GM13977 (cell line): ENCODE measurements around the gene ERBIN.

Experiments
- DNase-seq: peaks from one replicate; pipeline ENCODE4 v3.0.0; 2012; ENCODE audit warnings: low spot score
- in situ Hi-C: fragments of 300-500 bp; cut with MboI; formaldehyde crosslinking; loops from one replicate; pipeline ENCODE4 v1.12.0; 2022; ENCODE audit warnings: low sequenced_read_pairs, low pct_unique_long_range_greater_than_20kb, mixed read lengths, inconsistent platforms; ENCODE audit not compliant: unreplicated experiment
- TF ChIP-seq, protein P1 (sequence below): IDR thresholded peaks from 2 replicates; pipeline ENCODE4 v1.5.1; 2012; ENCODE audit warnings: mild to moderate bottlenecking, control low read depth; ENCODE audit not compliant: insufficient read depth; ENCODE audit errors: extremely low read depth, missing control alignments

ERBIN gene

DNA sequence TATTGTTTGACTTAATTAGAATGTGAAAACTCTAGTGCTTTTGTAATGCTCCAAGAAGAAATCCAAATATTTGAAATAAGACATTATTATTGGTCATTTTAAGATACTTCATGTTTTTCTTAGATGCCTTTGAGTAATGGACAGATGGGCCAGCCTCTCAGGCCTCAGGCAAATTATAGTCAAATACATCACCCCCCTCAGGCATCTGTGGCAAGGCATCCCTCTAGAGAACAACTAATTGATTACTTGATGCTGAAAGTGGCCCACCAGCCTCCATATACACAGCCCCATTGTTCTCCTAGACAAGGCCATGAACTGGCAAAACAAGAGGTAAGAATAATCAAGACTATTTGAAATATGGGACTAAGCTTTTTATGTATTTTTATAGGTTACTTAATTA lies 148.5 kb downstream of the ERBIN start:
- in situ Hi-C loops = no loop called here
- DNase-seq = no peak
- TF ChIP-seq, protein P1, sequence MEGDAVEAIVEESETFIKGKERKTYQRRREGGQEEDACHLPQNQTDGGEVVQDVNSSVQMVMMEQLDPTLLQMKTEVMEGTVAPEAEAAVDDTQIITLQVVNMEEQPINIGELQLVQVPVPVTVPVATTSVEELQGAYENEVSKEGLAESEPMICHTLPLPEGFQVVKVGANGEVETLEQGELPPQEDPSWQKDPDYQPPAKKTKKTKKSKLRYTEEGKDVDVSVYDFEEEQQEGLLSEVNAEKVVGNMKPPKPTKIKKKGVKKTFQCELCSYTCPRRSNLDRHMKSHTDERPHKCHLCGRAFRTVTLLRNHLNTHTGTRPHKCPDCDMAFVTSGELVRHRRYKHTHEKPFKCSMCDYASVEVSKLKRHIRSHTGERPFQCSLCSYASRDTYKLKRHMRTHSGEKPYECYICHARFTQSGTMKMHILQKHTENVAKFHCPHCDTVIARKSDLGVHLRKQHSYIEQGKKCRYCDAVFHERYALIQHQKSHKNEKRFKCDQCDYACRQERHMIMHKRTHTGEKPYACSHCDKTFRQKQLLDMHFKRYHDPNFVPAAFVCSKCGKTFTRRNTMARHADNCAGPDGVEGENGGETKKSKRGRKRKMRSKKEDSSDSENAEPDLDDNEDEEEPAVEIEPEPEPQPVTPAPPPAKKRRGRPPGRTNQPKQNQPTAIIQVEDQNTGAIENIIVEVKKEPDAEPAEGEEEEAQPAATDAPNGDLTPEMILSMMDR = no peak

DNA sequence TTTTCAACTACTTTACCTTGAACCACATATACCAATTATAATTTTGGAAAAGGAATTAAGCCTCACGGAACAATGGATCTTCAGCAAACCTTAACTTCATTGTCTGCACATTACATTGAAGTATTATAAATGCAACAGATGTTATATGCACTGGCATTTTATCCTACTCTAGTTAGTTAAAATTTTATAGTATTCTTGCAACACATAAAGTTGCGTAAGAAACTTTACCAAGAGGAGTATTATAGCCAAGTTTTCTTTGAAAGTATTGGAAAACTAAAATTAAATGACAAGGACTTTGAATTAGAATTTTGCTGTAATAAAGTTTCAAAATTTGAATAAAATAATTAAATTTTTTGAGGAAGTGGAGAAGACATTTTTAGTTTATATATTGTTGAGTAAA lies 154.3 kb downstream of the ERBIN start:
- in situ Hi-C loops = no loop called here
- TF ChIP-seq, protein P1 = no peak
- no peak for DNase-seq

DNA sequence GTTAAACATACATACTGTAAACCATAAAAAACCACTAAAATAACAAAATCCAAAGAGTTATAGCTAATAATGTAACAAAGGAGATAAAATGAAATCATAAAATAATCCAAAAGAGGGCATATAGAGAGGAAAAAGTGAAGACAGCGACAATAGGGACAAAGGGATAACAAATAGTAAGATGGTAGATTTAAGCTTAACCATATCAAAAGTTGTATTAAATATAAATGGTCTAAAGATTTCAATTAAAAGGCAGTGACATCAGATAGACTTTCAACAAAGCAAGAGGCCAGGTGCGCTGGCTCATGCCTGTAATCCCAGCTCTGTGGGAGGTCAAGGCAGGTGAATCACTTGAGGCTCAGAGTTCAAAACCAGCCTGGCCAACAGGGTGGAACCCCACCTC lies 163.0 kb downstream of the ERBIN start:
- no peak for DNase-seq
- in situ Hi-C loops = no loop called here
- TF ChIP-seq, protein P1 = no peak

DNA sequence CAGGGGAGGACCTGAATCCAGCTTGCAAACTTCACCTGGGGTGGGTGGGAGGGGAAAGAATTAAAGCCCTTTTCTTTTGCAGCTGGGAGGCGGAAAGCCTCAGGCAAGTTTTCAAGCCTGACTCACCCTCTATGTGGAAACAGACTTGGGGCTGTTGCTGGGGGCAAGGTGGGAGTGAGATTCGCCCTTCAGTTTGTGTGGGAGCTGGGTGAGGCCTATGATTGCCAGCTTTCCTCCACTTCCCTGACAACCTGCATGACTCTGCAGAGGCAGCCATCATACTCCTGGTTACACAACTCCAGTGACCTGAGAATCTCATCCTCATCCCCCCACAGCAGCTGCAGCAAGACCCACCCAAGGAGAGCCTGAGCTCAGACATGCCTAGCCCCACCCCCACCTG lies 174.5 kb downstream of the ERBIN start:
- in situ Hi-C loops = no loop called here
- DNase-seq = no peak
- TF ChIP-seq, protein P1 = no peak

DNA sequence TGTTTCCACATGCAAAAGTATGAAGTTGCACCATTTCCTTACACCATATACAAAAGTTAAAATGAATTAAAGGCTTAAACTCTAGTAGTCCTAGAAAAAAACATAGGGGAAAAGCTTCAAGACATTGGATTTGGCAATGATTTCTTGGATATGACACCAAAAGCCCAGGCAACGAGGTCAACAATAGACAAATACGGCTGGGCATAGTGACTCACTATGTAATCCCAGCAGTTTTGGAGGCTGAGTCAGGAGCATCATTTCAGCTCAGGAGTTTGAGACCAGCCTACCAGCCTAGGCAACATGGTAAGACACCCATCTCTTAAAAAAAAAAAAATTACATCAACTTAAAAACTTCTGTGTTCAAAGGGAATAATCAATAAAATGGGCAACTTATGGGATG lies 186.8 kb downstream of the ERBIN start:
- in situ Hi-C loops = no loop called here
- TF ChIP-seq, protein P1 = no peak
- no peak for DNase-seq

DNA sequence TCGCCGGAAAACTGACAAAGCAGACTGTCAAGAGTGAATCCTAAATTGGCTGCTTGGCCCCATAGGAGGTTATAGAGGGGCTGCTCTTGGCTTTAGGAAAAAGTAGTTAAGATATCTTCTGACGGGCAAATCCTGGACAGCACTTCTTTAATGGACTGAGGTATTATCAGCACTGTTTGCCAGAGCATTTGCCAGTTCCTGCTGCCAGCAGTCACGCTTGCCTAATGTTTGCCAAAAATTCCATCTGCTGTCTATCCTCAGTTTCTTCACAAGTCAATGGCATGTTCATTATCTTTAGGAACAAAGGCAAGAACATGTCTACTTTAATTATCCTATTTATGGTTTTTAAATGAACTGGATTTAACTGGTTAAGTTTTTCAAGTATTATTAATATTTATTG lies 191.9 kb downstream of the ERBIN start:
- in situ Hi-C loops = no loop called here
- DNase-seq = no peak
- TF ChIP-seq, protein P1 = no peak
